ENCODE results near the gene PHYH.

- TF ChIP-seq CTCF (conservative IDR thresholded peaks at IDR 0.05) (no peak), ZFX (IDR thresholded peaks at IDR 0.05) (no peak)
Observed at GRCh38 chr10:13317474-13317873, 17.6 kb upstream of the PHYH start.

Measured in C4-2B (cell line).